Neural crest cell (in vitro differentiated cells): ENCODE data around the gene LTC4S. TPM values are rescaled to one million over a fixed set of nuclear protein-coding genes. Genes with fewer than 3 reads are reported as not detected.

Experiments used
- DNase-seq: peaks from one replicate; pipeline ENCODE4 v3.0.0; 2021; ENCODE audit warnings: low read depth, mixed read lengths, low spot score
- H3K27ac Mint-ChIP-seq: one replicate; pipeline ENCODE4 v1.8.0; 2021; ENCODE audit warnings: mild to moderate bottlenecking, mixed read lengths; ENCODE audit not compliant: unreplicated experiment
- H3K27me3 Mint-ChIP-seq: 2 replicates; pipeline ENCODE4 v1.8.0; 2021; ENCODE audit warnings: low read depth, mild to moderate bottlenecking, mixed read lengths
- H3K36me3 Mint-ChIP-seq: 2 replicates; pipeline ENCODE4 v1.8.0; 2021; ENCODE audit warnings: low read depth, mild to moderate bottlenecking, mixed read lengths
- H3K4me1 Mint-ChIP-seq: 2 replicates; pipeline ENCODE4 v1.8.0; 2021; ENCODE audit warnings: mixed read lengths
- H3K4me3 Mint-ChIP-seq: one replicate; pipeline ENCODE4 v1.8.0; 2021; ENCODE audit warnings: mild to moderate bottlenecking, mixed read lengths
- H3K9me3 Mint-ChIP-seq: 2 replicates; pipeline ENCODE4 v1.8.0; 2021; ENCODE audit warnings: mixed read lengths
- total RNA-seq: library from RNA; stranded (reverse); gene quantifications from 2 replicates; pipeline ENCODE4 v1.2.1, GENCODE V29; 2021
- TF ChIP-seq, protein P1 (sequence below): fragments of 200-600 bp; sonication (generic); conservative IDR thresholded peaks from 2 replicates; pipeline ENCODE4 v1.5.0; 2021; ENCODE audit warnings: antibody characterized with exemption, mild to moderate bottlenecking

LTC4S gene
- total RNA-seq, 1 donor from 2014 or later = 3.3 TPM

DNA sequence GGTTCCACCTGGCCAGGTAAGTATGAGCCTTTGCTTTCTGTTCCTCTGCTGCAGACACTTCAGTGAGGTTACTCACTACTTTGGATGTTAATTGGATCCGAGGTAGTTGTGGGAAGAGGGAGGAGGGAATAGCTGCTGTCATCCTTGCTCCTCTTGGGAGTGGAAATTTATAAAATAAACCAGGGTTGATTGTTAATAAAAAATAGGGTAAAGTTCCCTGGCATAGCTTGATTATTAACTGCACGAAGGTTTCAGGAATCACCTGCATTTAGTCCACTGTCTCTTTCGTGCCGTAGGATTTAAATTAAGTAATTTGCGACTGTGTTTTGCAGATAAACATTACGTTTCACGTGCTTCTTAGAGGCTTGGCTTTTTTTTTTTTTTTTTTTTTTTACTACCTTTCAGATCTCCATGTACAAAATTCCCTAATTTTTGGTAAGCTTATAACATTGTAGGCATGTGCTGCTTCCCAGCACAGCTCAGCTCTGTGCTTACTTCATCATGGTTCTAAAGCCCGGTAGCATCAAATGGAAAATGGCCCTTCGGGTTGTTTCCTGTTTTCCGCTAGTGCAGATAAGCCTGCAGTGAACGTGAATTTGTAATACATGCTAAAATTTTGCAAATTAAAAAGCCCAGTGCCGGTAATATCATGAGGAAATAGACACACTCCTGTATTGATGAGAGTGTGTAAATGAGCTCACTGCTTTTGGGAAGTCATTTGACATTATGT is 26.9 kb upstream of the LTC4S start:
- H3K9me3 Mint-ChIP-seq = no peaks in the 10 kb centered on the region
- H3K4me1 Mint-ChIP-seq = peaks cover 38% of the 10 kb centered on the region
- H3K4me3 Mint-ChIP-seq = no peak overlapping the region
- no peak for DNase-seq
- H3K36me3 Mint-ChIP-seq = peaks cover 14% of the 10 kb centered on the region
- TF ChIP-seq, protein P1, sequence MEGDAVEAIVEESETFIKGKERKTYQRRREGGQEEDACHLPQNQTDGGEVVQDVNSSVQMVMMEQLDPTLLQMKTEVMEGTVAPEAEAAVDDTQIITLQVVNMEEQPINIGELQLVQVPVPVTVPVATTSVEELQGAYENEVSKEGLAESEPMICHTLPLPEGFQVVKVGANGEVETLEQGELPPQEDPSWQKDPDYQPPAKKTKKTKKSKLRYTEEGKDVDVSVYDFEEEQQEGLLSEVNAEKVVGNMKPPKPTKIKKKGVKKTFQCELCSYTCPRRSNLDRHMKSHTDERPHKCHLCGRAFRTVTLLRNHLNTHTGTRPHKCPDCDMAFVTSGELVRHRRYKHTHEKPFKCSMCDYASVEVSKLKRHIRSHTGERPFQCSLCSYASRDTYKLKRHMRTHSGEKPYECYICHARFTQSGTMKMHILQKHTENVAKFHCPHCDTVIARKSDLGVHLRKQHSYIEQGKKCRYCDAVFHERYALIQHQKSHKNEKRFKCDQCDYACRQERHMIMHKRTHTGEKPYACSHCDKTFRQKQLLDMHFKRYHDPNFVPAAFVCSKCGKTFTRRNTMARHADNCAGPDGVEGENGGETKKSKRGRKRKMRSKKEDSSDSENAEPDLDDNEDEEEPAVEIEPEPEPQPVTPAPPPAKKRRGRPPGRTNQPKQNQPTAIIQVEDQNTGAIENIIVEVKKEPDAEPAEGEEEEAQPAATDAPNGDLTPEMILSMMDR = no peak
- H3K27ac Mint-ChIP-seq = no peak overlapping the region
- no peaks in the 10 kb centered on the region for H3K27me3 Mint-ChIP-seq

- peaks cover 14% of the 10 kb centered on the region for H3K36me3 Mint-ChIP-seq
- no peak for DNase-seq
- H3K9me3 Mint-ChIP-seq = no peaks in the 10 kb centered on the region
- no peak overlapping the region for H3K4me3 Mint-ChIP-seq
- H3K4me1 Mint-ChIP-seq = peaks cover 32% of the 10 kb centered on the region
- TF ChIP-seq, protein P1 = no peak
- H3K27ac Mint-ChIP-seq = no peak overlapping the region
- H3K27me3 Mint-ChIP-seq = no peaks in the 10 kb centered on the region
Observed at GRCh38 chr5:179767496-179768100, 26.2 kb upstream of the LTC4S start.

- peaks cover 14% of the 10 kb centered on the region for H3K36me3 Mint-ChIP-seq
- DNase-seq = no peak
- peaks cover 23% of the 10 kb centered on the region for H3K4me1 Mint-ChIP-seq
Observed at GRCh38 chr5:179768326-179769085, 25.3 kb upstream of the LTC4S start.

DNA sequence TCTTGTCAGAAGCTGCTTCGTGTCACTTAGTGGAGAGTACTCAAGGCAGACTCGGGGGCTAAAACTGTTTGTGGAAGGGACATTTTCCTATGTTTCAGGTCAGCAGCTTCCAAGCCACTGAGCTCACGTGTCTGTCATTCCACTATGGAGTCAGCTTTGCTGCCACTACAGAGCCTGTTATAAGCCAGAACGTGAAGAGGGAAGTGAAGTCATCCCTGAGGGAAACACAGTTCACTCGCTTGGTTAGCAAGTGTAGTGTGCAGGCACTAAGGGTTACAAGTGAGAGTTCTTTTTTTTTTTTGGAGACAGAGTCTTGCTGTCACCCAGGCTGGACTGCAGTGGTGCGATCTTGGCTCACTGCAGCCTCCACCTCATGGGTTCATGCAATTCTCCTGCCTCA is 24.5 kb upstream of the LTC4S start:
- Mint-ChIP-seq H3K9me3 (no peaks in the 10 kb centered on the region), H3K4me1 (peaks cover 18% of the 10 kb centered on the region), H3K27ac (peak overlapping the region; percentile 21), H3K36me3 (peaks cover 14% of the 10 kb centered on the region), H3K27me3 (no peaks in the 10 kb centered on the region), H3K4me3 (no peak overlapping the region)
- TF ChIP-seq, protein P1 = no peak
- DNase-seq = no peak

More at GRCh38 chr5:179768326-179769085, 25.3 kb upstream of the LTC4S start:
- Mint-ChIP-seq H3K9me3 (no peaks in the 10 kb centered on the region), H3K4me3 (no peak overlapping the region), H3K27ac (no peak overlapping the region), H3K27me3 (no peaks in the 10 kb centered on the region)
- TF ChIP-seq, protein P1 = no peak

- Mint-ChIP-seq H3K4me1 (peaks cover 18% of the 10 kb centered on the region), H3K9me3 (no peaks in the 10 kb centered on the region), H3K4me3 (no peak overlapping the region), H3K36me3 (peaks cover 14% of the 10 kb centered on the region), H3K27me3 (no peaks in the 10 kb centered on the region), H3K27ac (no peak overlapping the region)
- DNase-seq = no peak
- TF ChIP-seq, protein P1 = no peak
Observed at GRCh38 chr5:179769796-179770195, 24.0 kb upstream of the LTC4S start.
